ENCODE measurements around the gene ZBTB7B. TPM values are rescaled to one million over a fixed set of nuclear protein-coding genes. Genes with fewer than 3 reads are reported as not detected.
A peak's percentile ranks its signal among the peaks of the same experiment; 100 is the strongest.

The ZBTB7B gene
- total and polyA plus RNA-seq, 9 of the 15 experiments (the other 6 are each of a cell fraction or from before 2014, with no cell fraction given), result 0.04 to 46.5 (median 15.2) TPM

DNA sequence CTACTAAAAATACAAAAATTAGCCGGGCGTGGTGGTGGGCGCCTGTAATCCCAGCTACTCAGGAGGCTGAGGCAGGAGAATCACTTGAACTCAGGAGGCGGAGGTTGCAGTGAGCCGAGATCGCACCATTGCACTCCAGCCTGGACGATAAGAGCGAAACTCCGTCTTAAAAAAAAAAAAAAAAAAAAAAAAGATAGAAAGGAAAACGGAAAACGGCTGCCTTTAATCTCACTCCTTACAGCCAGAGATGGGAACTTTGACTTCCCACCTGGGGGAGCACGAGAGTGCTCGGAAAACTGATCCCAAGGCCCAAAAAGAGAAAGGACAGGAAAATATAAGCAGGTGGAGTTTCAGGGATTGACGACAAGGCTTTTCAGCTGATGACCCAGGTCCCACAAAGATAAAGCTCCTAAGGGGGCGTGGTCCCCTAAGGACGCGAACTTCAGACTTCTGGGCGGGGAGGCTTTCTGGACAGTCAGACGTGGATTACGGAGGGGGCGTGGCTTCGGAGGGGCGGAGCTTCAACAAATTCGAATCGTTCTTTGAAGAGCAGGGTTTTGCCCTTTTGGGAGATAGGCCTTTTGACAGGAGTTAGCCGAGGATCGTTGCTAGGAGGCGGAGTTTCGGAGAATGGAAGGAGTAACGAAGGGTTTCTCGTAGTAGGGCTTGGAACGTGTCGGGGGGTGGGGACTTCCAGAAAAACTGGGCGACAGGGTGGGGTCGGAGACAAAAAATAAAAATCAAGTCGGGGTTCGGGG lies 29.1 kb upstream of the ZBTB7B start (continued):
- TF ChIP-seq LEF1 (IDR thresholded peaks at IDR 0.05) (peak; percentile 12; the same call in 1 of the 2 replicates), ZNF24 (IDR thresholded peaks at IDR 0.05) (no peak), LCOR (CRISPR knock-in tag; IDR thresholded peaks at IDR 0.05) (no peak), EP300 (IDR thresholded peaks at IDR 0.05; ENCODE audit: low read length) (peak; percentile 40; the same call in 1 of the 2 replicates), SMAD4 (CRISPR knock-in tag; conservative IDR thresholded peaks at IDR 0.05) (peak; percentile 59; the same call in 1 of the 2 replicates), MAZ (CRISPR knock-in tag; conservative IDR thresholded peaks at IDR 0.05 in 1 of 2, IDR thresholded peaks at IDR 0.05 in 1 of 2) (peak in 1 of 2 experiments; percentile 37; a peak in 1 of 4 replicates), RFX5 (IDR thresholded peaks at IDR 0.05; ENCODE audit: low read depth, low read length) (no peak), TRIM24 (IDR thresholded peaks at IDR 0.05) (0 out of 4 replicates have a peak, but pooled peaks of 1 of the 2 experiments have one; percentile 20), ZNF764 (CRISPR knock-in tag; IDR thresholded peaks at IDR 0.05; ENCODE audit: low read depth) (no peak), ZNF586 (CRISPR knock-in tag; conservative IDR thresholded peaks at IDR 0.05) (no peak), POLR2H (tag; IDR thresholded peaks at IDR 0.05; ENCODE audit: low read depth) (peak; percentile 79), GATA2 (CRISPR knock-in tag; IDR thresholded peaks at IDR 0.05) (peak; percentile 49), CXXC5 (CRISPR knock-in tag; IDR thresholded peaks at IDR 0.05) (peak; percentile 44), SOX6 (IDR thresholded peaks at IDR 0.05) (peak; percentile 44; the same call in 1 of the 2 replicates), TEAD1 (CRISPR knock-in tag; IDR thresholded peaks at IDR 0.05) (peak; percentile 3 to 37; a peak in 2 of 4 replicates)
- TF ChIP-seq, protein P1, sequence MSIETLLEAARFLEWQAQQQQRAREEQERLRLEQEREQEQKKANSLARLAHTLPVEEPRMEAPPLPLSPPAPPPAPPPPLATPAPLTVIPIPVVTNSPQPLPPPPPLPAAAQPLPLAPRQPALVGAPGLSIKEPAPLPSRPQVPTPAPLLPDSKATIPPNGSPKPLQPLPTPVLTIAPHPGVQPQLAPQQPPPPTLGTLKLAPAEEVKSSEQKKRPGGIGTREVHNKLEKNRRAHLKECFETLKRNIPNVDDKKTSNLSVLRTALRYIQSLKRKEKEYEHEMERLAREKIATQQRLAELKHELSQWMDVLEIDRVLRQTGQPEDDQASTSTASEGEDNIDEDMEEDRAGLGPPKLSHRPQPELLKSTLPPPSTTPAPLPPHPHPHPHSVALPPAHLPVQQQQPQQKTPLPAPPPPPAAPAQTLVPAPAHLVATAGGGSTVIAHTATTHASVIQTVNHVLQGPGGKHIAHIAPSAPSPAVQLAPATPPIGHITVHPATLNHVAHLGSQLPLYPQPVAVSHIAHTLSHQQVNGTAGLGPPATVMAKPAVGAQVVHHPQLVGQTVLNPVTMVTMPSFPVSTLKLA (conservative IDR thresholded peaks at IDR 0.05), result peak in 1 of 2 experiments; percentile 65; a peak in 3 of 4 replicates
- TF ChIP-seq, protein P2, sequence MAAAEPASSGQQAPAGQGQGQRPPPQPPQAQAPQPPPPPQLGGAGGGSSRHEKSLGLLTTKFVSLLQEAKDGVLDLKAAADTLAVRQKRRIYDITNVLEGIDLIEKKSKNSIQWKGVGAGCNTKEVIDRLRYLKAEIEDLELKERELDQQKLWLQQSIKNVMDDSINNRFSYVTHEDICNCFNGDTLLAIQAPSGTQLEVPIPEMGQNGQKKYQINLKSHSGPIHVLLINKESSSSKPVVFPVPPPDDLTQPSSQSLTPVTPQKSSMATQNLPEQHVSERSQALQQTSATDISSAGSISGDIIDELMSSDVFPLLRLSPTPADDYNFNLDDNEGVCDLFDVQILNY (CRISPR knock-in tag; IDR thresholded peaks at IDR 0.05), result no peak
- TF ChIP-seq, protein P3, sequence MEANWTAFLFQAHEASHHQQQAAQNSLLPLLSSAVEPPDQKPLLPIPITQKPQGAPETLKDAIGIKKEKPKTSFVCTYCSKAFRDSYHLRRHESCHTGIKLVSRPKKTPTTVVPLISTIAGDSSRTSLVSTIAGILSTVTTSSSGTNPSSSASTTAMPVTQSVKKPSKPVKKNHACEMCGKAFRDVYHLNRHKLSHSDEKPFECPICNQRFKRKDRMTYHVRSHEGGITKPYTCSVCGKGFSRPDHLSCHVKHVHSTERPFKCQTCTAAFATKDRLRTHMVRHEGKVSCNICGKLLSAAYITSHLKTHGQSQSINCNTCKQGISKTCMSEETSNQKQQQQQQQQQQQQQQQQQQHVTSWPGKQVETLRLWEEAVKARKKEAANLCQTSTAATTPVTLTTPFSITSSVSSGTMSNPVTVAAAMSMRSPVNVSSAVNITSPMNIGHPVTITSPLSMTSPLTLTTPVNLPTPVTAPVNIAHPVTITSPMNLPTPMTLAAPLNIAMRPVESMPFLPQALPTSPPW (CRISPR knock-in tag; IDR thresholded peaks at IDR 0.05), result peak; percentile 61; the same call in 1 of the 2 replicates
- TF ChIP-seq, protein P4, sequence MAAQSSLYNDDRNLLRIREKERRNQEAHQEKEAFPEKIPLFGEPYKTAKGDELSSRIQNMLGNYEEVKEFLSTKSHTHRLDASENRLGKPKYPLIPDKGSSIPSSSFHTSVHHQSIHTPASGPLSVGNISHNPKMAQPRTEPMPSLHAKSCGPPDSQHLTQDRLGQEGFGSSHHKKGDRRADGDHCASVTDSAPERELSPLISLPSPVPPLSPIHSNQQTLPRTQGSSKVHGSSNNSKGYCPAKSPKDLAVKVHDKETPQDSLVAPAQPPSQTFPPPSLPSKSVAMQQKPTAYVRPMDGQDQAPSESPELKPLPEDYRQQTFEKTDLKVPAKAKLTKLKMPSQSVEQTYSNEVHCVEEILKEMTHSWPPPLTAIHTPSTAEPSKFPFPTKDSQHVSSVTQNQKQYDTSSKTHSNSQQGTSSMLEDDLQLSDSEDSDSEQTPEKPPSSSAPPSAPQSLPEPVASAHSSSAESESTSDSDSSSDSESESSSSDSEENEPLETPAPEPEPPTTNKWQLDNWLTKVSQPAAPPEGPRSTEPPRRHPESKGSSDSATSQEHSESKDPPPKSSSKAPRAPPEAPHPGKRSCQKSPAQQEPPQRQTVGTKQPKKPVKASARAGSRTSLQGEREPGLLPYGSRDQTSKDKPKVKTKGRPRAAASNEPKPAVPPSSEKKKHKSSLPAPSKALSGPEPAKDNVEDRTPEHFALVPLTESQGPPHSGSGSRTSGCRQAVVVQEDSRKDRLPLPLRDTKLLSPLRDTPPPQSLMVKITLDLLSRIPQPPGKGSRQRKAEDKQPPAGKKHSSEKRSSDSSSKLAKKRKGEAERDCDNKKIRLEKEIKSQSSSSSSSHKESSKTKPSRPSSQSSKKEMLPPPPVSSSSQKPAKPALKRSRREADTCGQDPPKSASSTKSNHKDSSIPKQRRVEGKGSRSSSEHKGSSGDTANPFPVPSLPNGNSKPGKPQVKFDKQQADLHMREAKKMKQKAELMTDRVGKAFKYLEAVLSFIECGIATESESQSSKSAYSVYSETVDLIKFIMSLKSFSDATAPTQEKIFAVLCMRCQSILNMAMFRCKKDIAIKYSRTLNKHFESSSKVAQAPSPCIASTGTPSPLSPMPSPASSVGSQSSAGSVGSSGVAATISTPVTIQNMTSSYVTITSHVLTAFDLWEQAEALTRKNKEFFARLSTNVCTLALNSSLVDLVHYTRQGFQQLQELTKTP (IDR thresholded peaks at IDR 0.05; ENCODE audit: low read depth in 1 of 2, partially characterized antibody in 2 of 2), result peak in 1 of 2 experiments; percentile 30

Data from K562 (cell line).